HG02798 (cell line): ENCODE results near the gene TMEM135.
"Not testable (repeated sequence)": the region's sequence is repeated elsewhere in the genome, so short reads cannot be mapped to it uniquely, and the experiment has no call there.

ENCODE experiments used
- ATAC-seq: cut with Tn5 transposase; IDR thresholded peaks from one replicate; pipeline ENCODE4 v1.9.1; 2021; ENCODE audit warnings: mild to moderate bottlenecking; ENCODE audit not compliant: unreplicated experiment, poor library complexity

TMEM135 gene

GRCh38 chr11:87239001-87239400 is 201.3 kb downstream of the TMEM135 start:
- no peak for ATAC-seq

- no peak for ATAC-seq
These were observed 201.8 kb downstream of the TMEM135 start for GRCh38 chr11:87239531-87239930.

GRCh38 chr11:87251560-87251959 is 213.8 kb downstream of the TMEM135 start:
- ATAC-seq = no peak

GRCh38 chr11:87252869-87253268 is 215.1 kb downstream of the TMEM135 start:
- ATAC-seq = no peak

GRCh38 chr11:87254562-87254961 is 216.8 kb downstream of the TMEM135 start:
- ATAC-seq = no peak

- no peak for ATAC-seq
These were observed 217.9 kb downstream of the TMEM135 start for GRCh38 chr11:87255589-87255988.

GRCh38 chr11:87256694-87257340 is 219.1 kb downstream of the TMEM135 start:
- ATAC-seq = no peak

GRCh38 chr11:87258171-87258833 is 220.6 kb downstream of the TMEM135 start:
- no peak for ATAC-seq

GRCh38 chr11:87259736-87260135 is 222.0 kb downstream of the TMEM135 start:
- no peak for ATAC-seq

- no peak for ATAC-seq
These were observed 223.1 kb downstream of the TMEM135 start for GRCh38 chr11:87260811-87261210.

- ATAC-seq = no peak
These were observed 225.6 kb downstream of the TMEM135 start for GRCh38 chr11:87263264-87263838.

GRCh38 chr11:87263979-87264378 is 226.2 kb downstream of the TMEM135 start:
- no peak for ATAC-seq

GRCh38 chr11:87265132-87265531 is 227.4 kb downstream of the TMEM135 start:
- ATAC-seq = no peak

GRCh38 chr11:87265979-87266378 is 228.2 kb downstream of the TMEM135 start:
- ATAC-seq = no peak

- ATAC-seq = no peak
These were observed 229.0 kb downstream of the TMEM135 start for GRCh38 chr11:87266751-87267150.

GRCh38 chr11:87271951-87272350 is 234.2 kb downstream of the TMEM135 start:
- ATAC-seq = not testable (repeated sequence)

- ATAC-seq = no peak
These were observed 237.4 kb downstream of the TMEM135 start for GRCh38 chr11:87275176-87275575.

- no peak for ATAC-seq
These were observed 242.4 kb downstream of the TMEM135 start for GRCh38 chr11:87280143-87280542.

GRCh38 chr11:87281496-87281895 is 243.8 kb downstream of the TMEM135 start:
- no peak for ATAC-seq

GRCh38 chr11:87284306-87284705 is 246.6 kb downstream of the TMEM135 start:
- ATAC-seq = no peak

- not testable (repeated sequence) for ATAC-seq
These were observed 247.9 kb downstream of the TMEM135 start for GRCh38 chr11:87285674-87286073.

- no peak for ATAC-seq
These were observed 248.6 kb downstream of the TMEM135 start for GRCh38 chr11:87286338-87286737.
